ENCODE data around the gene UBE2N.

DNA sequence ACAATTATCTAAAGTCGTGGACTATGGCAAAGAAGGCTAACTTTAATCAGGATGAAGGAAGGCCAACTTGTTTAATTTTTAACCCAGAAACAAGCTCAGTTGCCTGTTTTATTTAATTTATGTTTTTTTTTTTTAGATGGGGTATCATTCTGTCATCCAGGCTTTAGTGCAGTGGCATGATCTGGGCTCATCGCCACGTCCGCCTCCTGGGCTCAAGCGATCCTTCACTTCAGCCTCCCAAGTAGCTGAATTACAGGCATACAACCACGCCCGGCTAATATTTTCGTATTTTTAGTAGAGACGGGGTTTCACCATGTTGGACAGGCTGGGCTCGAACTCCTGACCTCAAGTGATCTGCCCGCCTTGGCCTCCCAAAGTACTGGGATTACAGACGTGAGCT lies 44.3 kb downstream of the UBE2N start:
- TF ChIP-seq, protein P1, sequence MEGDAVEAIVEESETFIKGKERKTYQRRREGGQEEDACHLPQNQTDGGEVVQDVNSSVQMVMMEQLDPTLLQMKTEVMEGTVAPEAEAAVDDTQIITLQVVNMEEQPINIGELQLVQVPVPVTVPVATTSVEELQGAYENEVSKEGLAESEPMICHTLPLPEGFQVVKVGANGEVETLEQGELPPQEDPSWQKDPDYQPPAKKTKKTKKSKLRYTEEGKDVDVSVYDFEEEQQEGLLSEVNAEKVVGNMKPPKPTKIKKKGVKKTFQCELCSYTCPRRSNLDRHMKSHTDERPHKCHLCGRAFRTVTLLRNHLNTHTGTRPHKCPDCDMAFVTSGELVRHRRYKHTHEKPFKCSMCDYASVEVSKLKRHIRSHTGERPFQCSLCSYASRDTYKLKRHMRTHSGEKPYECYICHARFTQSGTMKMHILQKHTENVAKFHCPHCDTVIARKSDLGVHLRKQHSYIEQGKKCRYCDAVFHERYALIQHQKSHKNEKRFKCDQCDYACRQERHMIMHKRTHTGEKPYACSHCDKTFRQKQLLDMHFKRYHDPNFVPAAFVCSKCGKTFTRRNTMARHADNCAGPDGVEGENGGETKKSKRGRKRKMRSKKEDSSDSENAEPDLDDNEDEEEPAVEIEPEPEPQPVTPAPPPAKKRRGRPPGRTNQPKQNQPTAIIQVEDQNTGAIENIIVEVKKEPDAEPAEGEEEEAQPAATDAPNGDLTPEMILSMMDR (conservative IDR thresholded peaks at IDR 0.05; ENCODE audit: low read depth in 2 of 2), result no peak
- no peak for TF ChIP-seq EZH2 (IDR thresholded peaks at IDR 0.05; ENCODE audit: low read depth, unreplicated experiment)

Measured in GM23338 (cell line).